Keratinocyte (primary cell): ENCODE measurements around the gene CHST8. TPM values are rescaled to one million over a fixed set of nuclear protein-coding genes. Genes with fewer than 3 reads are reported as not detected.

Experiments used
- DNase-seq: peaks from one replicate; pipeline ENCODE4 v3.0.0-alpha.2; 2011; ENCODE audit warnings: low read depth, missing footprints, low spot score
- FAIRE-seq: peaks from 2 replicates; lab custom pipeline; 2011; peaks lifted over from hg19 to GRCh38; lab: Jason Lieb, UNC
- H2AFZ ChIP-seq: 2 replicates; pipeline ENCODE4 v1.6.0; 2012; ENCODE audit warnings: low read length, control low read depth, inconsistent platforms; ENCODE audit not compliant: control insufficient read depth
- H3K27ac ChIP-seq: 2 replicates; pipeline ENCODE4 v1.5.1; 2011; ENCODE audit warnings: low read length; ENCODE audit not compliant: control insufficient read depth, insufficient read depth
- H3K27me3 ChIP-seq: 3 replicates; pipeline ENCODE4 v1.6.0; 2011; ENCODE audit warnings: low read length; ENCODE audit not compliant: control insufficient read depth, insufficient read depth; ENCODE audit errors: extremely low read depth
- H3K36me3 ChIP-seq, 2 experiments: 2 replicates in 1 of 2; 3 replicates in 1 of 2; pipeline ENCODE4 v1.5.1; 2011; ENCODE audit warnings: low read length in 2 of 2, mild to moderate bottlenecking in 1 of 2; ENCODE audit not compliant: control insufficient read depth in 2 of 2, insufficient read depth in 2 of 2; ENCODE audit errors: extremely low read depth in 1 of 2
- H3K4me1 ChIP-seq: 3 replicates; pipeline ENCODE4 v1.5.1; 2011; ENCODE audit warnings: low read length; ENCODE audit not compliant: control insufficient read depth, insufficient read depth; ENCODE audit errors: extremely low read depth
- H3K4me2 ChIP-seq: 3 replicates; pipeline ENCODE4 v1.6.0; 2011; ENCODE audit warnings: low read depth, low read length; ENCODE audit not compliant: control insufficient read depth, insufficient read depth; ENCODE audit errors: extremely low read depth
- H3K4me3 ChIP-seq, 3 experiments: fragments of 200-600 bp in 1 of 3; sonication (generic) in 1 of 3; 2 replicates in 2 of 3; 3 replicates in 1 of 3; pipeline ENCODE4 v1.5.1; 2011 to 2016; ENCODE audit warnings: low read length in 3 of 3, mild to moderate bottlenecking in 3 of 3, control low read depth in 2 of 3, inconsistent platforms in 1 of 3, low read depth in 1 of 3, mixed read lengths in 1 of 3, mixed run types in 1 of 3, moderate library complexity in 1 of 3; ENCODE audit not compliant: control insufficient read depth in 2 of 3, insufficient read depth in 2 of 3; ENCODE audit errors: extremely low read depth in 1 of 3
- H3K79me2 ChIP-seq: 2 replicates; pipeline ENCODE4 v1.6.0; 2012; ENCODE audit warnings: low read length; ENCODE audit not compliant: control insufficient read depth, insufficient read depth
- H3K9ac ChIP-seq: 3 replicates; pipeline ENCODE4 v1.6.0; 2011; ENCODE audit warnings: low read length; ENCODE audit not compliant: control insufficient read depth, insufficient read depth; ENCODE audit errors: extremely low read depth
- H3K9me1 ChIP-seq: 3 replicates; pipeline ENCODE4 v1.6.0; 2011; ENCODE audit warnings: low read length; ENCODE audit not compliant: control insufficient read depth, insufficient read depth; ENCODE audit errors: extremely low read depth
- H3K9me3 ChIP-seq: 2 replicates; pipeline ENCODE4 v1.5.1; 2012; ENCODE audit warnings: low read depth, low read length; ENCODE audit not compliant: control insufficient read depth
- H4K20me1 ChIP-seq: 3 replicates; pipeline ENCODE4 v1.6.0; 2011; ENCODE audit warnings: low read length; ENCODE audit not compliant: control insufficient read depth, insufficient read depth; ENCODE audit errors: extremely low read depth
- CTCF ChIP-seq, 3 experiments: IDR thresholded peaks in 1 of 3; conservative IDR thresholded peaks in 1 of 3; optimal IDR thresholded peaks in 1 of 3; 2 replicates in 2 of 3; 3 replicates in 1 of 3; pipeline versions ENCODE3 to v1.5.1; 2011; ENCODE audit warnings: low read length in 3 of 3, mild to moderate bottlenecking in 3 of 3, moderate library complexity in 2 of 3, control low read depth in 1 of 3, inconsistent platforms in 1 of 3; ENCODE audit not compliant: insufficient read depth in 2 of 3; ENCODE audit errors: extremely low read depth in 1 of 3
- EZH2 ChIP-seq: IDR thresholded peaks from one replicate; pipeline ENCODE4 v1.6.1; 2012; ENCODE audit warnings: inconsistent platforms, mild to moderate bottlenecking, low read length, moderate library complexity
- dilution Hi-C: fragments of 300-500 bp; cut with MboI; formaldehyde crosslinking; loops from one replicate; pipeline ENCODE4 v1.7.0; 2020; ENCODE audit warnings: low sequenced_read_pairs; ENCODE audit not compliant: extremely low pct_ligation_motif_present
- polyA plus RNA-seq, 5 experiments: library from polyadenylated mRNA; depleted of rRNA in 3 of 5; stranded (reverse) in 3 of 5; stranded (forward) in 1 of 5; unstranded in 1 of 5; fragments of >200 nt; gene quantifications; 1 replicate in 1 of 5; 2 replicates in 3 of 5; 3 replicates in 1 of 5; pipeline versions ENCODE4 v1.2.1 to v1.2.3, GENCODE V29; 2011 to 2012; ENCODE audit warnings: missing spikeins in 2 of 5, low read depth in 1 of 5, low replicate concordance in 1 of 5

Gene CHST8
- polyA plus RNA-seq, 1 donor (not counting 4 experiments of a cell fraction or from before 2014, with no cell fraction given) = not detected

DNA sequence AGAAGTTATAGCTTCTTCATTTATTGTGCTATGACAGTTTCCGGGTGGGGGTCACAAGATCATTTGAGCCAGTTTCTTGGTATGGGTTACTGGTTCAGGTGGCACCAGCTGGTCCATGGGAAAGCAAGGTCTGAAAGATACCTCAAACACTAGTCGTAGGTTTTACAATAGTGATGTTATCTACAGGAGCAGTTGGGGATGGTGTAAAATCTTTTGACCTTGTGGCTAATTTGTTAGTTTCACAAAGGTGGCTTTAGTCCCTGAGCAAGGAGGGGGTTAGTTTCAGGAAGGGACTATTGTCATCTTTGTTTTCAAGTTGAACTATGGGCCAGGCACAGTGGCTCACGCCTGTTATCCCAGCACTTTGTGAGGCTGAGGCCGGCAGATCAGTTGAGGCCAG, 24.6 kb downstream of the CHST8 start:
- Histone ChIP-seq H3K9me1 (no peaks in the 10 kb centered on the region), H3K36me3 (no peaks in the 10 kb centered on the region), H3K4me3 (no peak overlapping the region), H3K9ac (no peak overlapping the region), H3K27ac (no peak overlapping the region), H2AFZ (no peak overlapping the region), H3K4me2 (no peak overlapping the region), H3K4me1 (no peaks in the 10 kb centered on the region), H3K27me3 (no peaks in the 10 kb centered on the region), H3K9me3 (no peaks in the 10 kb centered on the region), H4K20me1 (no peaks in the 10 kb centered on the region), H3K79me2 (no peaks in the 10 kb centered on the region)
- DNase-seq (no peak), FAIRE-seq (no peak)
- no peak for TF ChIP-seq EZH2
- TF ChIP-seq CTCF (optimal IDR thresholded peaks at IDR 0.05 in 1 of 3, IDR thresholded peaks at IDR 0.05 in 1 of 3, conservative IDR thresholded peaks at IDR 0.05 in 1 of 3; ENCODE audit: extremely low read depth in 1 of 3, insufficient read depth in 2 of 3, low read length in 3 of 3) = no peak
- dilution Hi-C loops = no loop called here

DNA sequence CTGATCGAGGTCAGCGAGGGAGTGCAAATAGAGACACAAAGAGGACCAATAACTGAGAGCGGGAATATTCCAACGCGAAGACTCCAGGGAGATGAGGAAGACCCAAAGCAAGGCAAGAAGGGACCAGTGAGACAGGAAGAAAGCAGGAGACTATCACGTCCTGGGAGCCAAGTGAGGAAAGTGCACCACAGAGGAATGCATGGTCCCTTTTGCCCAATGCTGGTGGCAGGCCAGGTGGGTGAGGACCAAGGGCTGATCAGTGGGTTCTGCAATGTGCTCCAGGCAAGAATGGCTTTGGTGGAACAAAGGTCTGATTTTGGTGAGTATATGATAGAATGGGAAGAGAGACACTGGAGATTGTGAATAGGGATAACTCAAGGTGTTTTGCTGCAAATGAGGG, 25.4 kb downstream of the CHST8 start:
- dilution Hi-C loops = no loop called here
- DNase-seq (no peak), FAIRE-seq (no peak)
- Histone ChIP-seq H3K9me3 (no peaks in the 10 kb centered on the region), H3K4me3 (no peak overlapping the region), H3K9ac (no peak overlapping the region), H4K20me1 (no peaks in the 10 kb centered on the region), H3K36me3 (no peaks in the 10 kb centered on the region), H2AFZ (no peak overlapping the region), H3K4me2 (no peak overlapping the region), H3K27me3 (no peaks in the 10 kb centered on the region), H3K9me1 (no peaks in the 10 kb centered on the region), H3K79me2 (no peaks in the 10 kb centered on the region), H3K4me1 (no peaks in the 10 kb centered on the region), H3K27ac (no peak overlapping the region)
- TF ChIP-seq EZH2 (no peak), CTCF (optimal IDR thresholded peaks at IDR 0.05 in 1 of 3, IDR thresholded peaks at IDR 0.05 in 1 of 3, conservative IDR thresholded peaks at IDR 0.05 in 1 of 3; ENCODE audit: extremely low read depth in 1 of 3, insufficient read depth in 2 of 3, low read length in 3 of 3) (no peak)
